Measurements from ENCODE around the gene LMAN1. TPM values are rescaled to one million over a fixed set of nuclear protein-coding genes. Genes with fewer than 3 reads are reported as not detected.

LMAN1 gene
- total and polyA plus RNA-seq, 2 experiments from 2014 or later = 111 to 134 TPM

GRCh38 chr18:59395226-59396175, 36.4 kb upstream of the LMAN1 start (continued):
- no peak for TF ChIP-seq ZNF462 (CRISPR knock-in tag; IDR thresholded peaks at IDR 0.05)
- no peak for TF ChIP-seq EZH2 (IDR thresholded peaks at IDR 0.05; ENCODE audit: low read depth, unreplicated experiment)
- TF ChIP-seq, protein P1, sequence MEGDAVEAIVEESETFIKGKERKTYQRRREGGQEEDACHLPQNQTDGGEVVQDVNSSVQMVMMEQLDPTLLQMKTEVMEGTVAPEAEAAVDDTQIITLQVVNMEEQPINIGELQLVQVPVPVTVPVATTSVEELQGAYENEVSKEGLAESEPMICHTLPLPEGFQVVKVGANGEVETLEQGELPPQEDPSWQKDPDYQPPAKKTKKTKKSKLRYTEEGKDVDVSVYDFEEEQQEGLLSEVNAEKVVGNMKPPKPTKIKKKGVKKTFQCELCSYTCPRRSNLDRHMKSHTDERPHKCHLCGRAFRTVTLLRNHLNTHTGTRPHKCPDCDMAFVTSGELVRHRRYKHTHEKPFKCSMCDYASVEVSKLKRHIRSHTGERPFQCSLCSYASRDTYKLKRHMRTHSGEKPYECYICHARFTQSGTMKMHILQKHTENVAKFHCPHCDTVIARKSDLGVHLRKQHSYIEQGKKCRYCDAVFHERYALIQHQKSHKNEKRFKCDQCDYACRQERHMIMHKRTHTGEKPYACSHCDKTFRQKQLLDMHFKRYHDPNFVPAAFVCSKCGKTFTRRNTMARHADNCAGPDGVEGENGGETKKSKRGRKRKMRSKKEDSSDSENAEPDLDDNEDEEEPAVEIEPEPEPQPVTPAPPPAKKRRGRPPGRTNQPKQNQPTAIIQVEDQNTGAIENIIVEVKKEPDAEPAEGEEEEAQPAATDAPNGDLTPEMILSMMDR (conservative IDR thresholded peaks at IDR 0.05; ENCODE audit: low read depth in 2 of 2) = peak; percentile 24 to 42; a peak in 1 of 4 replicates

DNA sequence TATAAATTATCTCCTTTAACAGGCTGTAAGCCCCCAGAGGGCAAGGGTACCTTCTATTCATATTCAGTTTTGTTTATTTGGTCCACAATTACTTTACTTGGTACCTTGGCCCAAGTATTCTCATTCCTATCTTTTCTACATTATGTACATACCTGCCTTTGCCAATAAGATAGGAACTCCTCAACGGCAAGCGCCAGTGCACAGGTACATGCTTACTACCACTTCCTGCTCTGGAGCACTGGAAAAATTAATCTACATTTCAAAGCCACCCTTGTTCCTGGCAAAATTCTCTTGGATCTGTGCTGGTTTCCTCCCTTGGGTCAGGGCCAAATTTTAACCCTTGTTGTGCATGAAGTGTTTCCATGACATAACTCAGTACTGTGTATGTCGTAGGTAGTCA, 34.3 kb upstream of the LMAN1 start:
- Histone ChIP-seq H3K36me3 (ENCODE audit: insufficient read depth) (no peaks in the 10 kb centered on the region), H3K4me3 (no peak overlapping the region), H4K20me1 (replicated peaks; ENCODE audit: insufficient read depth) (no peaks in the 10 kb centered on the region), H3K27ac (ENCODE audit: low read depth) (no peak overlapping the region), H3K4me2 (no peak overlapping the region), H3K27me3 (ENCODE audit: insufficient read depth) (no peaks in the 10 kb centered on the region), H2AFZ (no peak overlapping the region), H3K4me1 (ENCODE audit: insufficient read depth) (peaks cover 16% of the 10 kb centered on the region), H3K9me2 (ENCODE audit: insufficient read depth) (no peaks in the 10 kb centered on the region; the same call in 1 of the 2 replicates), H3F3A (replicated peaks; ENCODE audit: low read depth) (no peaks in the 10 kb centered on the region), H3K79me2 (replicated peaks; ENCODE audit: insufficient read depth) (no peaks in the 10 kb centered on the region)
- Mint-ChIP-seq H3K27ac (no peak overlapping the region; the same call in 1 of the 2 replicates), H3K4me3 (no peak overlapping the region), H3K9me3 (no peaks in the 10 kb centered on the region), H3K36me3 (ENCODE audit: low read depth) (no peaks in the 10 kb centered on the region), H3K27me3 (ENCODE audit: insufficient read depth, low read depth, poor library complexity) (peaks cover 2% of the 10 kb centered on the region), H3K4me1 (peaks cover 30% of the 10 kb centered on the region)
- ATAC-seq (no peak), DNase-seq (ENCODE audit: low spot score) (no peak)
- TF ChIP-seq ZNF331 (CRISPR knock-in tag; IDR thresholded peaks at IDR 0.05; ENCODE audit: low read depth) (no peak), REST (IDR thresholded peaks at IDR 0.05; ENCODE audit: unreplicated experiment) (no peak), ETS1 (IDR thresholded peaks at IDR 0.05) (no peak), ZNF114 (CRISPR knock-in tag; IDR thresholded peaks at IDR 0.05) (no peak), NANOG (IDR thresholded peaks at IDR 0.05; ENCODE audit: borderline replicate concordance) (no peak), EZH2 (IDR thresholded peaks at IDR 0.05; ENCODE audit: low read depth, unreplicated experiment) (no peak), JUNB (IDR thresholded peaks at IDR 0.05; ENCODE audit: unreplicated experiment) (no peak), POLR2AphosphoS5 (IDR thresholded peaks at IDR 0.05; ENCODE audit: low read depth) (no peak)
